Natural killer cell (primary cell): ENCODE data around the gene AIP. TPM values are rescaled to one million over a fixed set of nuclear protein-coding genes. Genes with fewer than 3 reads are reported as not detected.

Source experiments
- ATAC-seq, 3 donors: fragments of 150-1000 bp in 2 of 3; fragments of 200-7000 bp in 1 of 3; cut with Tn5 transposase; 1 replicate in 1 of 3; 2 replicates in 2 of 3; pipeline ENCODE4 v1.10.0; 2021; ENCODE audit warnings: mild to moderate bottlenecking in 2 of 3, moderate library complexity in 2 of 3
- DNase-seq, 2 donors: peaks; one replicate each; pipeline versions ENCODE4 v3.0.0 to v3.0.0-alpha.2; 2013 to 2021; ENCODE audit warnings: mixed read lengths in 1 of 2
- H3K27ac ChIP-seq: one replicate; pipeline ENCODE4 v1.5.1; 2013; ENCODE audit warnings: mild to moderate bottlenecking, low read length
- H3K27me3 ChIP-seq: one replicate; pipeline ENCODE4 v1.6.1; 2013; ENCODE audit warnings: low read length; ENCODE audit not compliant: control insufficient read depth, insufficient read depth
- H3K36me3 ChIP-seq: one replicate; pipeline ENCODE4 v1.6.1; 2013; ENCODE audit warnings: low read length; ENCODE audit not compliant: control insufficient read depth, insufficient read depth
- H3K4me1 ChIP-seq: one replicate; pipeline ENCODE4 v1.6.1; 2013; ENCODE audit warnings: low read length; ENCODE audit not compliant: control insufficient read depth, insufficient read depth
- H3K4me3 ChIP-seq: one replicate; pipeline ENCODE4 v1.5.1; 2013; ENCODE audit warnings: low read length
- H3K9me3 ChIP-seq: one replicate; pipeline ENCODE4 v1.6.1; 2013; ENCODE audit warnings: low read length; ENCODE audit not compliant: control insufficient read depth, insufficient read depth
- H3K27ac Mint-ChIP-seq, 2 donors: one replicate each; pipeline ENCODE4 v1.8.0; 2022; ENCODE audit warnings: mild to moderate bottlenecking in 2 of 2, mixed read lengths in 2 of 2, moderate library complexity in 1 of 2
- H3K27me3 Mint-ChIP-seq, 2 donors: one replicate each; pipeline ENCODE4 v1.8.0; 2022; ENCODE audit warnings: low read depth in 2 of 2, mixed read lengths in 2 of 2
- H3K36me3 Mint-ChIP-seq: one replicate; pipeline ENCODE4 v1.8.0; 2022; ENCODE audit warnings: mixed read lengths
- H3K4me1 Mint-ChIP-seq, 2 donors: one replicate each; pipeline ENCODE4 v1.8.0; 2022; ENCODE audit warnings: mixed read lengths in 2 of 2
- H3K4me3 Mint-ChIP-seq: one replicate; pipeline ENCODE4 v1.8.0; 2022; ENCODE audit warnings: mild to moderate bottlenecking, moderate library complexity, mixed read lengths
- H3K9me3 Mint-ChIP-seq, 2 donors: one replicate each; pipeline ENCODE4 v1.8.0; 2022; ENCODE audit warnings: mixed read lengths in 2 of 2
- CTCF ChIP-seq: fragments of 200-600 bp; IDR thresholded peaks from one replicate; pipeline ENCODE4 v1.8.0; 2022; ENCODE audit warnings: antibody characterized with exemption
- WGBS: methylation state at CpG from one replicate; pipeline ENCODE4 v1.1.7; 2013; ENCODE audit warnings: missing lambda C conversion rate; ENCODE audit not compliant: insufficient coverage; 5-methylcytosine and 5-hydroxymethylcytosine counted together
- intact Hi-C: fragments of 100-400 bp; cut with micrococcal nuclease; formaldehyde crosslinking; loops from one replicate; pipeline ENCODE4 v1.14.2; 2022
- total RNA-seq, 4 donors: library from RNA; stranded (reverse); fragments of 120-200 nt in 1 of 4; gene quantifications; one replicate each; pipeline versions ENCODE4 v1.2.3 to v1.2.4, GENCODE V29; 2013 to 2022

Gene AIP
- total RNA-seq, 3 donors from 2014 or later (not counting 1 experiment from before 2014, with no cell fraction given): 93.3 to 113 (median 98.1) TPM

- H3K4me3 Mint-ChIP-seq: no peak overlapping the region
- no peaks in the 10 kb centered on the region for H3K9me3 ChIP-seq
- H3K4me3 ChIP-seq: no peak overlapping the region
- peaks cover 0 to 5% of the 10 kb centered on the region in 2 donors for H3K27me3 Mint-ChIP-seq
- H3K36me3 Mint-ChIP-seq: no peaks in the 10 kb centered on the region
- H3K4me1 Mint-ChIP-seq: no peaks in the 10 kb centered on the region
- TF ChIP-seq CTCF: no peak
- H3K4me1 ChIP-seq: no peaks in the 10 kb centered on the region
- H3K36me3 ChIP-seq: no peaks in the 10 kb centered on the region
- H3K27ac ChIP-seq: no peak overlapping the region
- no peak for ATAC-seq
- intact Hi-C loops: no loop called here
- no peak overlapping the region for H3K27ac Mint-ChIP-seq
- DNase-seq: no peak
- H3K27me3 ChIP-seq: no peaks in the 10 kb centered on the region
- no peaks in the 10 kb centered on the region for H3K9me3 Mint-ChIP-seq
- 80% methylated on average over 5 of the region's 5 CpGs for WGBS
Measured at GRCh38 chr11:67525275-67525976, 42.6 kb downstream of the AIP start.

GRCh38 chr11:67528376-67528775, 45.5 kb downstream of the AIP start:
- peaks cover 0 to 5% of the 10 kb centered on the region in 2 donors for H3K27me3 Mint-ChIP-seq
- Histone ChIP-seq H3K4me3 (no peak overlapping the region), H3K36me3 (no peaks in the 10 kb centered on the region), H3K27ac (no peak overlapping the region), H3K9me3 (no peaks in the 10 kb centered on the region), H3K27me3 (no peaks in the 10 kb centered on the region), H3K4me1 (no peaks in the 10 kb centered on the region)
- WGBS: 98% methylated on average over 4 of the region's 4 CpGs
- H3K36me3 Mint-ChIP-seq: no peaks in the 10 kb centered on the region
- TF ChIP-seq CTCF: no peak
- no peak overlapping the region for H3K4me3 Mint-ChIP-seq
- no peaks in the 10 kb centered on the region for H3K9me3 Mint-ChIP-seq
- ATAC-seq (no peak), DNase-seq (no peak)
- intact Hi-C loops: no loop called here
- H3K4me1 Mint-ChIP-seq: no peaks in the 10 kb centered on the region
- H3K27ac Mint-ChIP-seq: no peak overlapping the region

- TF ChIP-seq CTCF: no peak
- no peaks in the 10 kb centered on the region for H3K4me1 ChIP-seq
- no peaks in the 10 kb centered on the region for H3K27me3 ChIP-seq
- Mint-ChIP-seq H3K9me3 (peaks cover 0 to 3% of the 10 kb centered on the region in 2 donors), H3K4me3 (no peak overlapping the region), H3K27me3 (peaks cover 7 to 11% of the 10 kb centered on the region in 2 donors), H3K4me1 (no peaks in the 10 kb centered on the region), H3K36me3 (no peaks in the 10 kb centered on the region), H3K27ac (no peak overlapping the region)
- H3K4me3 ChIP-seq: no peak overlapping the region
- H3K27ac ChIP-seq: no peak overlapping the region
- no peaks in the 10 kb centered on the region for H3K9me3 ChIP-seq
- no peak for DNase-seq
- no peaks in the 10 kb centered on the region for H3K36me3 ChIP-seq
- intact Hi-C loops: no loop called here
- WGBS: 90% methylated on average over 3 of the region's 5 CpGs
- ATAC-seq: no peak
Measured at GRCh38 chr11:67530282-67530592, 47.4 kb downstream of the AIP start.

GRCh38 chr11:67532889-67533288, 50.1 kb downstream of the AIP start:
- intact Hi-C loops: no loop called here

More at GRCh38 chr11:67532889-67533288, 50.1 kb downstream of the AIP start:
- Histone ChIP-seq H3K27ac (no peak overlapping the region), H3K4me1 (no peaks in the 10 kb centered on the region), H3K27me3 (no peaks in the 10 kb centered on the region), H3K36me3 (no peaks in the 10 kb centered on the region), H3K4me3 (no peak overlapping the region), H3K9me3 (no peaks in the 10 kb centered on the region)
- Mint-ChIP-seq H3K36me3 (no peaks in the 10 kb centered on the region), H3K4me1 (no peaks in the 10 kb centered on the region), H3K4me3 (no peak overlapping the region), H3K27me3 (peaks cover 6 to 7% of the 10 kb centered on the region in 2 donors), H3K27ac (no peak overlapping the region), H3K9me3 (peaks cover 0 to 3% of the 10 kb centered on the region in 2 donors)
- DNase-seq: no peak
- 96% methylated on average over 2 of the region's 2 CpGs for WGBS
- no peak for TF ChIP-seq CTCF
- no peak for ATAC-seq
